Right atrium auricular region (tissue), 2 donors: ENCODE results near the gene CCNF. TPM values are rescaled to one million over a fixed set of nuclear protein-coding genes. Genes with fewer than 3 reads are reported as not detected.
A peak's percentile ranks its signal among the peaks of the same experiment; 100 is the strongest.

Source experiments
- DNase-seq: peaks from one replicate; pipeline ENCODE4 v3.0.0-alpha.2; 2019; ENCODE audit warnings: low spot score
- H3K27ac ChIP-seq, 2 donors: fragments of 200-600 bp; sonication (generic); 1 replicate in 1 of 2; 2 replicates in 1 of 2; pipeline ENCODE4 v1.5.1; 2016 to 2019
- H3K27me3 ChIP-seq, 2 donors: fragments of 200-600 bp; sonication (generic); one replicate each; pipeline versions ENCODE4 v1.5.1 to v1.6.0; 2017 to 2019
- H3K36me3 ChIP-seq: fragments of 200-600 bp; sonication (generic); one replicate; pipeline ENCODE4 v1.5.1; 2016
- H3K4me1 ChIP-seq, 2 donors: fragments of 200-600 bp; sonication (generic); one replicate each; pipeline versions ENCODE4 v1.5.1 to v1.6.0; 2017 to 2019
- H3K4me3 ChIP-seq, 2 donors: fragments of 200-600 bp; sonication (generic); 1 replicate in 1 of 2; 2 replicates in 1 of 2; pipeline ENCODE4 v1.5.1; 2017 to 2019; ENCODE audit warnings: mild to moderate bottlenecking in 1 of 2, moderate library complexity in 1 of 2
- H3K9me3 ChIP-seq, 2 donors: fragments of 200-600 bp; sonication (generic); one replicate each; pipeline ENCODE4 v1.5.1; 2019
- total RNA-seq, 2 donors: library from RNA; depleted of rRNA; stranded (reverse); fragments of >200 nt; gene quantifications; one replicate each; pipeline ENCODE4 v1.1.0, GENCODE V29; 2016
- TF ChIP-seq, protein P1 (sequence below), 2 donors: fragments of 200-600 bp; sonication (generic); IDR thresholded peaks; one replicate each; pipeline ENCODE4 v1.5.1; 2019; ENCODE audit warnings: antibody characterized with exemption in 2 of 2

The CCNF gene
- total RNA-seq, 2 donors from 2014 or later: 1.4 to 1.7 TPM

DNA sequence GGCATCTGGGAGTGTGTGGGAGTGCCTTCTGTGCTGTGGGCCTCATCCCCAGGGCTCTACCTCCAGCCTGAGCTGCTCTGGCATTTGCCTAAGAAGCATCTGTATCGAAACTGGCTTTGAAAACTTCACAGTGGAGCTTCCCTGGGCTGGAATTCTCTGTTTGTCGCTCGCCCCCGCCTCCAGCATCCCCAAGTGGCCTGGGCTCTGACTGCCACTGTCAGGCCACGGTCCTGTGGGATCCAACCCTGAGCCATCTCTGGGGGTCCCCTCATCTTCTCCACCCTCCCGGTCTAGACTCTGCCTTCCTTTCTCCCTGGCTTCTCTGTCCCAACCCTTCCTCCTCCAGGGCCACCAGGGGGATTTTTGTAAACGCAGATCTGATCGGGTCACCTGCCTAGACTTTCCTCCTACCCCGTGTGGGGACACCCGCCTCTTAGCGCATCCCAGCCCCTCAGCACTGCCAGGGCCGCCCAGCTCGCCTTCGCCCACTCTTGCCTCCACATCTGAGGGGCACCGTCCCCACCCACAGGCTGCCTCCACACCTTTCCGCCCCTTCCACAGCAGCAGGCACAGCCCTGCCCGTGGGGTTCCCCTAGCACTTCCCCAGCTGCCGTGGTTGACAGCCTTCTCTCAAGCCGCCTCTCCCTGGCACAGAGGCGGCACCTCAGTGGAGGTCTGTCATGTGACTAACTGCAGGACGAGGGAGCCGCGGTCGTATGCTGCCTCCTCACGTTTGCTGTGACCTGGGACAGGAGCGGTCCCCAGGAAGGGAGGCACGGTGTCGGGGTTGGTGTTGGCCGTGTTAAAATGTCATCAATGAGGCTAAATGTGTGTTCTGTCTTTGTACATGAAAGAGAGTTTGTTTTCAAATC lies 57.6 kb downstream of the CCNF start:
- TF ChIP-seq, protein P1, sequence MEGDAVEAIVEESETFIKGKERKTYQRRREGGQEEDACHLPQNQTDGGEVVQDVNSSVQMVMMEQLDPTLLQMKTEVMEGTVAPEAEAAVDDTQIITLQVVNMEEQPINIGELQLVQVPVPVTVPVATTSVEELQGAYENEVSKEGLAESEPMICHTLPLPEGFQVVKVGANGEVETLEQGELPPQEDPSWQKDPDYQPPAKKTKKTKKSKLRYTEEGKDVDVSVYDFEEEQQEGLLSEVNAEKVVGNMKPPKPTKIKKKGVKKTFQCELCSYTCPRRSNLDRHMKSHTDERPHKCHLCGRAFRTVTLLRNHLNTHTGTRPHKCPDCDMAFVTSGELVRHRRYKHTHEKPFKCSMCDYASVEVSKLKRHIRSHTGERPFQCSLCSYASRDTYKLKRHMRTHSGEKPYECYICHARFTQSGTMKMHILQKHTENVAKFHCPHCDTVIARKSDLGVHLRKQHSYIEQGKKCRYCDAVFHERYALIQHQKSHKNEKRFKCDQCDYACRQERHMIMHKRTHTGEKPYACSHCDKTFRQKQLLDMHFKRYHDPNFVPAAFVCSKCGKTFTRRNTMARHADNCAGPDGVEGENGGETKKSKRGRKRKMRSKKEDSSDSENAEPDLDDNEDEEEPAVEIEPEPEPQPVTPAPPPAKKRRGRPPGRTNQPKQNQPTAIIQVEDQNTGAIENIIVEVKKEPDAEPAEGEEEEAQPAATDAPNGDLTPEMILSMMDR (IDR thresholded peaks at IDR 0.05): peak in 1 of 2 donors; percentile 65
- H3K27ac ChIP-seq: peak overlapping the region in 1 of 2 donors; percentile 31
- H3K27me3 ChIP-seq: no peaks in the 10 kb centered on the region
- no peaks in the 10 kb centered on the region for H3K9me3 ChIP-seq
- no peak for DNase-seq
- no peaks in the 10 kb centered on the region for H3K36me3 ChIP-seq
- no peak overlapping the region for H3K4me3 ChIP-seq
- H3K4me1 ChIP-seq: peaks cover 0 to 36% of the 10 kb centered on the region in 2 donors

DNA sequence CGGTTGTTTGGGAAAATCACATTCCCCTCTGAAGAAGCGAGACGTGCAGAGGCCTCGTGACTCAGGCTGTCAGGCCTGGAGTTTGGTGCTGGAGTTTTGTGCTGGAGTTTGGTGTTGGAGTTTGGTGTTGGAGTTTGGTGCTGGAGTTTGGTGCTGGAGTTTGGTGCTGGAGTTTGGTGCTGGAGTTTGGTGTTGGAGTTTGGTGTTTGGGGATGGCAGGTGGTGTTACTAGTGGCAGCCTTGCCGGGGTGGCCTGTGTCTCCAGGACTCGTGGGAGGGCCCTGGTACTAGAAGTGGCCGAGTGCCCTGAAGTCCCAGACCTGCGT lies 58.2 kb downstream of the CCNF start:
- TF ChIP-seq, protein P1 (IDR thresholded peaks at IDR 0.05): no peak
- Histone ChIP-seq H3K4me1 (peaks cover 0 to 30% of the 10 kb centered on the region in 2 donors), H3K9me3 (no peaks in the 10 kb centered on the region), H3K4me3 (no peak overlapping the region), H3K27ac (no peak overlapping the region), H3K27me3 (no peaks in the 10 kb centered on the region), H3K36me3 (no peaks in the 10 kb centered on the region)
- no peak for DNase-seq

DNA sequence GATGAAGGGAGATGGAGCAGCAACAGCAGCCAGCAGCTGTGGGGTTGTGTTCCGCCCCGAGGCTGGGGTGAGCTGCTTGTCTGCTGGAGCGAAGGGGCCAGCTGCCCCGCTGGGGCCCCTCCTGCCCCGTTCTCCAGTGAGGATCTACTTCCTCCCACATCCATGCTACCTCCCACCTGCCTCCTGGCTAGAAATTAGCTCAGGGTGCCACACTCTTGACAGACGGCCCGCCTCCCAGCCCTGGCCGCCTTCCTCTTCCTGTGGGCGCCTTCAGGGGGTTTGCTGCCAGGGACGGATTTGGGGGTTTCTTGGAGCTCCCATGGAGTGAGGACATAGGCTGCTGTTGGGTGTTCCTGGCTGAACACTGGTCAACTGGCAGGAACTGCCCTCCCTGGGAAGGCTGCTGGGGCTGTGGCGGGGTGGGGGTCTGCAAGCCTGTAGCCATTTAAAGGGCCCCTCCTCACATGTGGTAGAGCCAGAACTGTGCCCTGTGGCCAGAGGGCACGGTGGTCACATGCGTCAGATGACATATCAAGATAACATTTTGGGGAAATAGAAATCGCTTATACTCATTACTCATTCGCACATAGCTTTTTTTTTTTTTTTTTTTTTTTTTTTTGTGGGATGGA lies 58.8 kb downstream of the CCNF start:
- peaks cover 0 to 25% of the 10 kb centered on the region in 2 donors for H3K4me1 ChIP-seq
- H3K27me3 ChIP-seq: no peaks in the 10 kb centered on the region
- H3K27ac ChIP-seq: no peak overlapping the region
- H3K9me3 ChIP-seq: no peaks in the 10 kb centered on the region
- no peak for DNase-seq
- no peaks in the 10 kb centered on the region for H3K36me3 ChIP-seq
- H3K4me3 ChIP-seq: no peak overlapping the region
- TF ChIP-seq, protein P1 (IDR thresholded peaks at IDR 0.05): no peak

DNA sequence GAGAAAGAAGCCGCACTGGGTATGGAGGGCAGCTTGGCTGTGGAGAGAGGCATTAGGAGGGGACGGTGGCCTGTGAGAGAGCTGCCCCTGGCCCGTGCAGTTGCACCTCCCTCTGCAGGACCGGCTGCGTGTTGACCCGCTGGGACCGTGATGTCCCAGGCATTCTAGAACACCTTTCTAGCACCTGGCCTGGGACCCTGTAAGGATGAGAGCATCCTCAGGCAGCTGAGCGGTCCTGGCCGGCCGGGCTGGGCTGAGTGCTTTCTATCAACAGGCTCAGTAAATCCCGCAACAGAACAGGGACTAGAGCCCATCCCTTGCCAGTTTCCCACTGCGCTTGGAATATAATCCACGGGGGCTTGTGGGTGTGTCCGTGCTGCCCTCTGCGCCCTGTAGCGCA lies 60.3 kb downstream of the CCNF start:
- Histone ChIP-seq H3K4me3 (no peak overlapping the region), H3K4me1 (peaks cover 0 to 14% of the 10 kb centered on the region in 2 donors), H3K27me3 (no peaks in the 10 kb centered on the region), H3K27ac (no peak overlapping the region), H3K9me3 (no peaks in the 10 kb centered on the region), H3K36me3 (no peaks in the 10 kb centered on the region)
- TF ChIP-seq, protein P1 (IDR thresholded peaks at IDR 0.05): no peak
- no peak for DNase-seq

DNA sequence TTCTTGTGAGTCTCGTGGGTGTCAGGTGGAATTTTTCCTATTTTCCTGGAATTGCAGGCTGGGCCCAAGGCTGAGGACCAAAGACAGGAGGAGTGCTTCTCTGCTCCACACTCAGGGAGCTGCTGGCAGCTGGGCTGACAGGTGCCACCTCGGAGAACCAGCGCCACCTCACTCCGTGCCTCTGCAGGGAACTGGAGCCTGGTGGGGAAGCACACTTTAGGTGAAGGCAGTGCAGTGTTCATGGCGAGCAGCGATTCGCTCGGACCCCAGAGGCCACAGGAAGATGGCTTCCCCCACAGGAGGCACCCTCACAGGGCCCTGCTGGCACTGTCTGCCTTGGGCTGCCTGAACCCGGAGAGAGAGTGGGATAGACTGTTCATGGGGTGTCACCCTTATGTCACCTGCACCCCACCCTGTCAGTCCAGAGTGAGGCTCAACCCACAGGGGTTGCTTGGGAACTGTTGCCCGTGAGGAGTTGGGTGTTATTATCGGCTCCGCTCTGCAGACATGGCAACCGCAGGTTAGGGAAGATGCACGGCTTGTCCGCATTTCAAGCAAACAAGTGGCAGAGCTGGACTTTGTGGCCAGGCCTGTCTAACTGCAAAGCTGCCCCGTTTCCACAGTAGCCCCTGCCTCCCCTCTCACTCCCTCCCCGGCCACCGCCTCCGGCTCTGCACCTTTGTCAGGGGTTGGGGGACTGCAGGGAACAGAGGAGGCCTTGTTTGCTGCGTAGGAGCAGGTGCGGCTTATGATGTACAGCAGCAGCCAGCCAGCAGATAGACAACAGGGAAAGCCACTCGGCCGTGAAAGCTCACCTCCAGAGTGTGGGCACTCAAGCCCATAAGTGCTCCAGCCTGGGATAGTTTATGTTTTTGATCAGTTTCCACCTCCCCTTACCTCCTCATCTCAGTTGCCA lies 61.2 kb downstream of the CCNF start:
- no peaks in the 10 kb centered on the region for H3K9me3 ChIP-seq
- H3K27ac ChIP-seq: no peak overlapping the region
- TF ChIP-seq, protein P1 (IDR thresholded peaks at IDR 0.05): no peak
- H3K36me3 ChIP-seq: no peaks in the 10 kb centered on the region
- peaks cover 0 to 14% of the 10 kb centered on the region in 2 donors for H3K4me1 ChIP-seq
- no peak for DNase-seq
- no peaks in the 10 kb centered on the region for H3K27me3 ChIP-seq
- no peak overlapping the region for H3K4me3 ChIP-seq
